OCI-LY7 (cell line): ENCODE data around the gene TMEM207.

ENCODE experiments used
- CTCF ChIP-seq: fragments of 200-600 bp; sonication (generic); conservative IDR thresholded peaks from 2 replicates; pipeline ENCODE4 v1.5.1; 2014; ENCODE audit warnings: mild to moderate bottlenecking, antibody characterized with exemption, low read length, moderate library complexity, mixed read lengths
- EZH2phosphoT487 ChIP-seq: fragments of 200-600 bp; sonication (generic); IDR thresholded peaks from 2 replicates; pipeline ENCODE4 v1.6.1; 2018; ENCODE audit warnings: low read depth, borderline replicate concordance, mild to moderate bottlenecking, mixed run types, antibody characterized with exemption, low read length, moderate library complexity, mixed read lengths

GRCh38 chr3:190486908-190487607, 37.4 kb upstream of the TMEM207 start:
- TF ChIP-seq EZH2phosphoT487: no peak
- no peak for TF ChIP-seq CTCF
